Colon (tissue), 2 donors: ENCODE data around the gene ISG15.

Experiments used
- FAIRE-seq: peaks from 2 replicates; lab custom pipeline; 2012; peaks lifted over from hg19 to GRCh38; lab: Jason Lieb, UNC
- donor health status: control.
- donor health status: control.

ISG15 gene

DNA sequence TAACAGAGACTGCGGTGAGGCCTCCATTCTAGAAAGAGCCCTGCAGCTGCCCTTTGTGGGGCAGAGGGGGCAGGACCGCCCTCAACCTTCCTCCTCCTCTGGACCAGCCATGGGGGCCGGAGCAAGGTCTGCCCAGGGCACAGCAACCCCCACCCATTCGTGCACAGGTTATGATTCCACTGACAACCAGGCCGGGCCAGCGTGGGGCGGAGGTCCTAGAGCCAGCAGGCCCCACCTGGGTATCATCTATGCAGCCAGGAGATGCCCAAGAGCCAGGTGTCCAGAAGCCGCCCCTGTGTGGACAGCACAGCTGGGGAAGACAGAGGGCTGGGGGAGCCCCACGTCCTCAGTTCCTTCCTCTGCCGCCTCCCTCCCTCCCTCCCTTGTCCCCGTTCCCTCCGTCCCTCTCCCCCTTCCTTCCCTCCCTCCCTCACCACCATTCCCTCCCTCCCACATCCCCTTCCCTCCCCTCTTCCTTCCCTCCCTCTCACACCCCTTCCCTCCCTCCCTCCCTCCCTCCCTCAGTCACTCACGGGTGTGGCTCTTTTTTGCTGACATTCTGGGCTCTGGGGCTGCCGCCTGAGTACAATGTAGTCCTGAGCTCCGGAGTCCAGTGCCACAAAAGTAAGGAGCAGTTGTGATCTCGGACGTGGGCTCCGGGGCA lies 48.5 kb downstream of the ISG15 start:
- no peak for FAIRE-seq

DNA sequence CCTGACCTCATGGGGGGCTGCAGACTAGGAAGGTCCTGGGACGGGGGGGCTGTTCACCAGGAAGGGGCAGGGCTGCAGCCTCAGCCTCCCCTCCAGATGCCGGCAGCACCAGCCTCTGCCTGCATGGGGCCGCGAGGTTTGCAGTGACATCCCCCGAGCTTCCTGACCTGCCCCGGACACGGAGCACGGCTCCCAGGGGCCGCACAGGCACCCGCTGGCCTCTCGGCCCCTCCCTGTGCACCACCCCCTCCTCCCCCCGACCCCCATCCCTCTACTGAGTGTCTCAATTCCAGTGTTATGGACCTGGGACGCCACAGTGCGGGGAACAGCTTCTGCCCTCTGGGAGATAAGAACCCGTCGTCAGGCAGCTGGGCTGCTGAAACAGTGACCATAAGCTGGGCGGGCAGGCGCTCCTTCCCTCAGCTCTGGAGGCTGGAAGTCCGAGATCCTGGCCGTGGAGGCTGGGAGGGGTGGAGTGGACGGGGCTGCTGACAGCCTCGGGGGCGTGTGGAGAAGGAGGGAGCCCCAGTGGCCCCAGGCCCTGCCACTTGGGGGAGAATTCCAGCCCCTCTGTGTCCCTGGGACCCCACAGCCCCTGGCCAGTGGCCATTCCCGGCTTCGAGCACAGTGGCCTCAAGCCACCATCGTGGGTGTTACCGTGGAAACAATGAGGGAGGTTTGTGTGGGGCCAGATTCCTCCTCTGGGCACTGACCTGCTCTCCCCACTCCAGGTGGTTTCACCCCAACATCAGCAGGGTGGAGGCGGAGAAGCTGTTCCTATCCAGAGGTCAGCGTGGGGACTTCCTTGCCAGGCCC lies 49.3 kb downstream of the ISG15 start:
- no peak for FAIRE-seq

DNA sequence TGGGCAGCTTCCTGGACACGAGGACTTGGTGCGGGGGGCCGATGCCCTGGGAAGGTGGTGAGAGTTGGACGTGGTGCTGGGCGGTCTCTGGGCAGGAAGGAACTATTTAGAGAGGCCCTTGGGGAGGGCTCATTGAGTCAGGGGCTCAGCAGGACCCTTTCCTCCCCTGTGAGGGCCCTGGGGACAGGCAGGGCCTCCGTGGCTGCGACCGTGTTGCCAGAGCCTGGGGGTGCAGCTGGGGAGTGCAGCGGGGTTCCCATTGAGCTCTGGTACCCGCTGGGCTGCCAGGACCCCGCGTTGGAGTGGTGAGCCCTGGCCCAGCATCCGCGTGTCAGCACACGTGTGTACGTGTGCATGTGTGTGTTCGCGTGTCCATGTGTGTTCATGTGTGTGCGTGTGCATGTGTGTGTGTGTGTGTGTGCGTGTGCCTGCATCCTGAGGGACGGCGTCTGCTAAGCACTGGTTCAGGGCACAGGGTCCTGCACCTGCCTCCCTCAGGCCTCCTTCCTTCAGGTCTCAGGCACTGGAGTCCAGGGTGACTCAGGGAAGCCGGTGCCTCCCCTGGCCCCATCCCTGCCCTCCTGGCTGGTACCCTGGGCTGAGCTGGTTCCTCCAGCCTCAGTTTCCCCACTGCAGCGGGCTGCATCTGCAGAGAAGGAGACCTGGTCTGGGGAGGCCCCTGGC lies 50.1 kb downstream of the ISG15 start:
- no peak for FAIRE-seq
